Activated naive CD4-positive, alpha-beta T cell treated with Interleukin-2 at 50 U/mL for 16 hours (primary cell): ENCODE measurements around the gene SIRT4.
"Not testable (repeated sequence)": the region's sequence is repeated elsewhere in the genome, so short reads cannot be mapped to it uniquely, and the experiment has no call there.

Experiments used
- DNase-seq: peaks from one replicate; pipeline ENCODE4 v3.0.0-alpha.2; 2020

The SIRT4 gene

GRCh38 chr12:120336392-120336791, 34.3 kb downstream of the SIRT4 start:
- not testable (repeated sequence) for DNase-seq

DNA sequence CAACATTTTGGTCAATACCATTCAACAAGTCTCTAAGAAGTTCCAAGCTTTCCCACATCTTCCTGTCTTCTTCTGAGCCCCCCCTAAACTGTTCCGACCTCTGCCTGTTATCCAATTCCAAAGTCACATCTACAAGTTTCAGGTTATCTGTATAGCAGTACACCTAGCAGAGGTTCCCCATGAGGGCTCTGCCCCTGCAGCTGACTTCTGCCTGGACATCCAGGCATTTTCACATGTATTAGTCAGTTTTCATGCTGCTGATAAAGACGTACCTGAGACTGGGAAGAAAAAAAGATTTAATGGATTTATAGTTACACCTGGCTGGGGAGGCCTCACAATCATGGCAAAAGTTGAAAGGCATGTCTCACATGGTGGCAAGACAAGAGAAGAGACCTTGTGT, 35.6 kb downstream of the SIRT4 start:
- DNase-seq = no peak

- no peak for DNase-seq
Observed at GRCh38 chr12:120339256-120339655, 37.1 kb downstream of the SIRT4 start.

DNA sequence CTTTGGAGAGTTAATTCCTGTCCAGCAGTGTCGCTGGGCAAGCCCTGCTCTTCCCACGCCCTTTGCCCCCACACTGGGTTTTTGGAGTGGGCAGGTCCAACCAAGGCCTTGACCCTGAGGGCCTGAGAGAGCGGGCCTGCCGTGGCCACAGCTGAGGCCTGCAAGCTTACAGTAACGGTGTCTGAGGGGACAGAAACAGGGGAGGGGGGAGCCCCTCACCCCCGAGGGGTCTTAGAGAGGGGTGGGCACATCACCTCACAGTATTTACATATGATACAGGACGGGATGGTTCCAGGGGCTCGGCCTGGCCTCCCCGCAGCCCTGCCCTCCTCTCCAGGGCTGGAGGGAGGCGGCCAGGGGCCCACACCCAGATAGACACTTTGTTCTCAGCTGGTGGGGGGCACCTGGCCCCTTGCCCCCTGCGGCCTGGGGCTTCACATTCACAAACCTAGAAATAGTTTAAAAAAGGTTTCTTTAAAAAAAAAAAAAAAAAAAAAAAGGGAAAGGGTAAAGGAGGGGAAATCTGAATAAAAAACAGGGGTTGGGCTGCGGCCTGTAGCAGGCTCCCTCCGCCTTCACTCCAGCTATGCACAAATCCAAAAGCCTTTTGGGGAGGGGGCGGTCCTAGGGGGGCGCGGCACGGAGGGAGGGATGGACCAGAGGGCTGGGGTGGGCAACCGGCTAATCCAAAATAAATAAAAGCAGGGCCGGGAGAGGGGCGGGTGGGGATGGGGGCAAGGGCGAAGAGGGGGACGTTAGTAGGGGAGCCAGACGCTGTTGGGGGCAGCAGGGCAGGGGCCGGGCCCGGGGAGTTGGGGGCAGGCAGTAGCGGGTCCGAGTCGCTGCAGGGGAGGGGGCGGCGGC, 40.3 kb downstream of the SIRT4 start:
- DNase-seq = no peak

- no peak for DNase-seq
Observed at GRCh38 chr12:120343039-120343537, 41.0 kb downstream of the SIRT4 start.

GRCh38 chr12:120343692-120344091, 41.6 kb downstream of the SIRT4 start:
- no peak for DNase-seq

- DNase-seq = no peak
Observed at GRCh38 chr12:120346031-120346430, 43.9 kb downstream of the SIRT4 start.

DNA sequence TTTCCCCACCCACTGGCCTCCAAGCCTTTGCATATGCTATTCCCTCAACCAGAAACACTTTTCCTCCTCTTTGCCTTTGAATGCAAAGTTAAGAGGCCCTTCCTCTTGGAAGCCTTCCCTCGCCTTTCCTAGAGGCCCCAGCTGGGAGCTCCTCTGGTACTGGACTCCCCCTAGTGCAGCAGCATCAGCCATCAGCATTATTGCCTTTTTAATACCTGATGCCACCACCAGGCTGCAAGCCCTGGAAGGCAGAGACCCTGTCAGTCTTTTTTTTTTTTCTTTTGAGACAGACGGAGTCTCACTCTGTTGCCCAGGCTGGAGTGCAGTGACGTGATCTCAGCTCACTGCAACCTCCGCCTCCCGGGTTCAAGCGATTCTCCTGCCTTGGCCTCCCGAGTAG, 44.6 kb downstream of the SIRT4 start:
- no peak for DNase-seq

DNA sequence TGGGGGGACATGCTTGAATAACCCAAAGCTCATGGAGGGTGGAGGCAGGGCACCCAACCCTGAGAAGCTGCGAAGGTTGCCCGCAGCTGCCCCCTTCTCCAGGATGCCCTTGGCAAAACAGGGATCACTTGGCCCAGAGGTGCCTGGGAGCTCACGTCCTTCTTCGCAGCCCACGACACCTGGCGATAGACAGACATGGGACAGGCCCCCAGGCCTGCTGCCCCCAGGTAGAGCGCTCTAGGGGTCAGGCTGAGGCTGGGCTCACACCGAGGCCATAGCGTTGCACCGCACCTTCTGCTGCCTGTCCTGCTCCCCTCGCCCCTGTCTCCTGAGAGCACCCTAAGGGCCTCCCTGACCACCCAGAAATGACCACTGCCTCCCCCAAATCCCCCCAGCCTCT, 45.6 kb downstream of the SIRT4 start:
- no peak for DNase-seq

DNA sequence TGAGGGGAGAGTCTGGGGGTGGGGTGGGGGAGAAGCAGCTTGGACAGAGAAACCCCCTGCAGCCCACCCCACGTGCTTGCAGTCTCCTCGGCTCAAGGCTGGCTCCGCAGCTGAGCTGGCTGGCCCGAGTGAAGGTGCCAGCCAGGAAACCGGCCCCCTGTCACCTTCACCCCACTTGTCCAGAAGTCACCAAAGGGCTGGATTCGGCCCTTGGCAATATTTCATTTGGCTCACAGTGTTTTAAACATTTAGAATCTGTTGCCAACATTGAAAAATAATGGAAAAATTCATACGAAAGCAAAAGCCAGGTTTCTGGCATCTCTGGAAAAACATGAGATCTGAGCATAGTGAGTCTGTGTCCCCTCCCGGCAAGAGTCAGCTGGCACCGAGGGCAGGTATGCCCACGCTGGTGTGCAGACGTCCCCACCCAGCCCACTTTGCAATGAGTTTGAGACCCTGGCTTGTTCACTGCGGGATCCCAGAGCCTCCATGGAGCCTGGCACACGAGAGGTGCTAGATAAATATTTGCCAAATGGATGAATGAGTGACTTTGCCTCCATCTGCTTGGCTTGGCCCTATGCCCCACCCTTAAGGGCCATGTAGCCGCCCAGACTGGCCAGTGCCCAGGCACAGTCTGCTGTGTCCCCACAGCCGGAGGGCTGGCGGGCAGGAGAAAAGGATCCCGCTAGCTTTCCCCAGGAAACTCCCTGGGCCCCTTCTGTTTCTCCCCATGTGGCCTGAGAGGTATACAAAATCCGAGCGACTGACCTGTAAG, 48.6 kb downstream of the SIRT4 start:
- no peak for DNase-seq

GRCh38 chr12:120352117-120352516, 50.0 kb downstream of the SIRT4 start:
- DNase-seq = no peak

- no peak for DNase-seq
Observed at GRCh38 chr12:120353136-120353535, 51.0 kb downstream of the SIRT4 start.

DNA sequence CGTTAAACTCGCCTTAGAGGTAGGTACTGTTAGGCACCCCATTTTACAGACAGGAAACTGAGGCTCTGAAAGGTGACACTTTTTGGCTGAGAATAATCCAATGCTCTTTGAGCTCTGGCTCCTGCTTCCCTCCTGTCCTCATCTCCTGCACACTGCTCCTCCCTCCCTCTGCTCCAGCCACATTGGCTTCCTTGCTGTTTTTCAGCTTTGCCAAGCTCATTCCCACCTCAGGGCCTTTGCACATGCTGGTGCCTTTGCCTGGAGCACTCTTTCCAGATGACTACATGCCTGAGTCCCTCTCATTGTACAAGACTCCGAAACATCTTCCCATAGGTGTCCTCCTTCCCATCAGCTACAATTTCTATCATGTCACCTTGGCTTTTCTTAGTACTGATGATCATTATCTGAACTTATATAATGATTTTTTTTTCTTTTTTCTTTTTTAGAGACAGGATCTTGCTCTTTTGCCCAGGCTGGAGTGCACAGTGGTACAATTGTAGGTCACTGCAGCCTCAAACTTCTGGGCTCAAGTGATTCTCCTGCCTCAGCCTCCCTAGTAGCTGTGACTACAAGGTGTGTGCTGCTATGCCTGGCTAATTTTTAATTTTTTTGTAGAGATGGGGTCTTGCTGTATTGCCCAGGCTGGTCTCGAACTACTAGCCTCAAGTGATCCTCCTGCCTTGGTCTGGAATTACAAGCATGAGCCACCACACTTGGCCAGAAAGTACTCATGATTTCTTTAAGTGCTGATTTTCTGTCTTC, 51.6 kb downstream of the SIRT4 start:
- no peak for DNase-seq

- DNase-seq = peak; percentile 78
Observed at GRCh38 chr12:120356567-120357030, 54.5 kb downstream of the SIRT4 start.

DNA sequence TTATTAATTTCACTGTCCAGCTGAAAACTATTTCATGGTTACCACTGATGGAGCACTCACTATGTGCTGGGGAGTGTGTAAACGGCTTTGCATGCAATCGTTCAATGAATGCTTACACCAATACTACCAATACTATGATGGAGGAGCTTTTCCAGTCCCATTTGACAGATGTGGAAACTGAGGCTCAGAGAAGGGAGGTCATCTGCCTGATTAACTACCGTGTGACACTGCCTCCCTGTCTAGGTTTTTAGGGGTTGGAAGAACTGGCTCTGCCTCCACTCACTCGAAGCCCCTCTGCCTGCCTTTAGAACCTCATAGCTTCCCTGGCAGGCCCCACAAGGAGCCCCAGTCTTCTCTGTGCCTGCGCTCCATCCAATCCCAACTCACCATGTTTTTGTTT, 55.0 kb downstream of the SIRT4 start:
- no peak for DNase-seq

GRCh38 chr12:120358412-120359100, 56.4 kb downstream of the SIRT4 start:
- DNase-seq = no peak

GRCh38 chr12:120359128-120359527, 57.0 kb downstream of the SIRT4 start:
- no peak for DNase-seq

DNA sequence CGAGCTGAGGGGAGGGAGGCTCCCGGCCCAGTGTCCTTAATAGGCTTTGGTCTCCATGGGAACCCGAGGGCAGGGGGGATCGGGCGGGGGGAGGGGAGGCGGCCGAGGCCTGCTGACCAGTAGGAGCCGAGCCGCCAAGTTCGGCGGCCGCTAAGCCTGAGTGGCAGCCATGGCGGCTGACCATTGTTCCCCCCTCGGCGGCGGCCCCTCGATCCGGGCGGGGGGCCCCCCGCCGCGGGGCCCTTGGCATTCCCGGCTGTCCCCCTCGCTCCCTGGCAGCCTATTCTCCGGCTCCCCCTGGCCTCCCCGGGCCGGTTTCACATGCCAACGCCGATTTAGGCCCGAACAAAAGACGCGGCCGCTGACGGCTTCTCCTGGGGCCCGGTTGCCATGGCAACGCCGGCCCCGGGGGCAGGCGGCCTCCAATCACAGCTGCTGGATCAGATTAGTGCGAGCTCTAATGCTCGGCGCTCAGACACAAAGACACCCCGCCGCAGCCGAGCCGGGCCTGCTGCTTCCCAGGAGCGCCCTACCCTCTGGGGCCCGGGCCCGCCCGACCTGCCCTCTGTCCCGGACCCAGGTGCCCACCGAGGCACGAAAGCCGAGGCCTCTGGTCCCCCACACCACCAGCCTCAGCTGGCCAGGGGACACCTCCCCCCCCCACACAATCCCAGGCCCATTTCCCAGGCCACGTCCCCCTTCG, 59.5 kb downstream of the SIRT4 start:
- no peak for DNase-seq
